ENCODE results near the gene CAMKMT. TPM values are rescaled to one million over a fixed set of nuclear protein-coding genes. Genes with fewer than 3 reads are reported as not detected.

CAMKMT gene
- polyA plus RNA-seq, 3 donors, result 4.7 to 7.8 (median 7.0) TPM

- H3K36me3 ChIP-seq (replicated peaks in 1 of 2; ENCODE audit: control insufficient read depth in 1 of 2, insufficient read depth in 2 of 2, low read length in 2 of 2), result peaks cover 32 to 75% of the 10 kb centered on the region in 2 donors
- no peak overlapping the region for H3K4me2 ChIP-seq (replicated peaks; ENCODE audit: extremely low read depth, low read length, poor library complexity, severe bottlenecking)
- H3K9me3 ChIP-seq (replicated peaks in 1 of 2; ENCODE audit: control insufficient read depth in 1 of 2, insufficient read depth in 1 of 2, low read length in 2 of 2), result no peaks in the 10 kb centered on the region
- Mint-ChIP-seq H3K4me1 (no peaks in the 10 kb centered on the region), H3K27ac (no peak overlapping the region), H3K27me3 (ENCODE audit: low read depth in 3 of 3) (no peaks in the 10 kb centered on the region), H3K4me3 (no peak overlapping the region), H3K9me3 (no peaks in the 10 kb centered on the region), H3K36me3 (peaks cover 46 to 61% of the 10 kb centered on the region in 2 donors)
- H2AFZ ChIP-seq (ENCODE audit: insufficient read depth, low read depth, low read length, poor library complexity, severe bottlenecking), result no peak overlapping the region
- no peak overlapping the region for H3K4me3 ChIP-seq (replicated peaks in 1 of 3; ENCODE audit: low read depth in 2 of 3, low read length in 3 of 3)
- no peak overlapping the region for H3K27ac ChIP-seq (ENCODE audit: low read depth in 1 of 2, low read length in 2 of 2)
- no peaks in the 10 kb centered on the region for H3K27me3 ChIP-seq (ENCODE audit: control insufficient read depth in 2 of 2, insufficient read depth in 2 of 2, low read length in 2 of 2)
- no peaks in the 10 kb centered on the region for H4K20me1 ChIP-seq (ENCODE audit: insufficient read depth, low read length)
- intact Hi-C loops (cut with micrococcal nuclease), result no loop called here
- no peak for DNase-seq
- no CpG with 5 or more reads among the region's 1 CpG for WGBS (ENCODE audit: insufficient coverage)
- no peaks in the 10 kb centered on the region for H3K79me2 ChIP-seq (ENCODE audit: insufficient read depth, low read length)
- H3K9ac ChIP-seq (ENCODE audit: insufficient read depth, low read length, poor library complexity, severe bottlenecking), result no peak overlapping the region
- no peak for TF ChIP-seq CTCF (IDR thresholded peaks at IDR 0.05)
- H3K4me1 ChIP-seq (ENCODE audit: control insufficient read depth in 1 of 2, insufficient read depth in 2 of 2, low read length in 2 of 2), result no peaks in the 10 kb centered on the region
These were observed 30.9 kb upstream of the CAMKMT start for GRCh38 chr2:44330801-44331200.

GRCh38 chr2:44333994-44334393 lies 27.8 kb upstream of the CAMKMT start:
- no peaks in the 10 kb centered on the region for H3K4me1 ChIP-seq (ENCODE audit: control insufficient read depth in 1 of 2, insufficient read depth in 2 of 2, low read length in 2 of 2)
- H2AFZ ChIP-seq (ENCODE audit: insufficient read depth, low read depth, low read length, poor library complexity, severe bottlenecking), result no peak overlapping the region
- H3K4me3 Mint-ChIP-seq, result no peak overlapping the region
- no peaks in the 10 kb centered on the region for H3K9me3 Mint-ChIP-seq
- no peak overlapping the region for H3K27ac ChIP-seq (ENCODE audit: low read depth in 1 of 2, low read length in 2 of 2)
- DNase-seq, result no peak
- H3K36me3 ChIP-seq (replicated peaks in 1 of 2; ENCODE audit: control insufficient read depth in 1 of 2, insufficient read depth in 2 of 2, low read length in 2 of 2), result peaks cover 34 to 68% of the 10 kb centered on the region in 2 donors
- 80% methylated on average over 1 of the region's 1 CpG for WGBS (ENCODE audit: insufficient coverage)
- no peak overlapping the region for H3K9ac ChIP-seq (ENCODE audit: insufficient read depth, low read length, poor library complexity, severe bottlenecking)
- no peaks in the 10 kb centered on the region for H3K27me3 ChIP-seq (ENCODE audit: control insufficient read depth in 2 of 2, insufficient read depth in 2 of 2, low read length in 2 of 2)
- no peaks in the 10 kb centered on the region for H3K27me3 Mint-ChIP-seq (ENCODE audit: low read depth in 3 of 3)
- intact Hi-C loops (cut with micrococcal nuclease), result no loop called here
- H3K36me3 Mint-ChIP-seq, result peaks cover 46 to 67% of the 10 kb centered on the region in 2 donors
- H3K9me3 ChIP-seq (replicated peaks in 1 of 2; ENCODE audit: control insufficient read depth in 1 of 2, insufficient read depth in 1 of 2, low read length in 2 of 2), result no peaks in the 10 kb centered on the region
- no peaks in the 10 kb centered on the region for H4K20me1 ChIP-seq (ENCODE audit: insufficient read depth, low read length)
- no peak overlapping the region for H3K27ac Mint-ChIP-seq
- no peaks in the 10 kb centered on the region for H3K79me2 ChIP-seq (ENCODE audit: insufficient read depth, low read length)
- no peak overlapping the region for H3K4me3 ChIP-seq (replicated peaks in 1 of 3; ENCODE audit: low read depth in 2 of 3, low read length in 3 of 3)
- no peaks in the 10 kb centered on the region for H3K4me1 Mint-ChIP-seq
- H3K4me2 ChIP-seq (replicated peaks; ENCODE audit: extremely low read depth, low read length, poor library complexity, severe bottlenecking), result no peak overlapping the region
- TF ChIP-seq CTCF (IDR thresholded peaks at IDR 0.05), result no peak
